Dermis microvascular lymphatic vessel endothelial cell (primary cell): ENCODE data around the gene RGS9. TPM values are rescaled to one million over a fixed set of nuclear protein-coding genes. Genes with fewer than 3 reads are reported as not detected.
"Not testable (repeated sequence)": the region's sequence is repeated elsewhere in the genome, so short reads cannot be mapped to it uniquely, and the experiment has no call there.

ENCODE experiments used
- DNase-seq, 2 donors: peaks; one replicate each; pipeline versions ENCODE4 v3.0.0 to v3.0.0-alpha.2; 2010; ENCODE audit warnings: low read depth in 2 of 2
- total RNA-seq: library from RNA; depleted of rRNA; stranded (reverse); fragments of >200 nt; gene quantifications from 2 replicates; pipeline ENCODE4 v1.2.1, GENCODE V29; 2014

Gene RGS9
- total RNA-seq, 1 donor from 2014 or later: 0.64 TPM

DNA sequence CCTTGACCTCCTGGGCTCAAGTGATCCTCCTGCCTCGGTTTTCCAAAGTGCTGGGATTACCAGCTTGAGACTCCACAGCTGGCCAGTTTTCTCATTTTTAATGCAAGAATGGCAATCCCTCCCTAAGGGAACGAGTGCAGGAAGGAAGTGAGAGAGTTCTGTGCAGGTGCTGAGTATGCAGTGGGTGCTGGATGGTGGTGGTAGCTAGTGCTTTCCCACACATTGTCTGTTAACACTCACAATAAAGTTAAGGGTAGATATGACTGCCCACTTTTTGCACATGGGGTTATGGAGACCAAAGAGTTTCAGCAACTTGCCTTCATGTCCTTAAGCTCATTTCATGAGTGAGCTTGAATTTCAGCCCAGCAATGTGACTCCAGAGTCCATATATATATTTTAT is 18.5 kb downstream of the RGS9 start:
- no peak for DNase-seq

DNA sequence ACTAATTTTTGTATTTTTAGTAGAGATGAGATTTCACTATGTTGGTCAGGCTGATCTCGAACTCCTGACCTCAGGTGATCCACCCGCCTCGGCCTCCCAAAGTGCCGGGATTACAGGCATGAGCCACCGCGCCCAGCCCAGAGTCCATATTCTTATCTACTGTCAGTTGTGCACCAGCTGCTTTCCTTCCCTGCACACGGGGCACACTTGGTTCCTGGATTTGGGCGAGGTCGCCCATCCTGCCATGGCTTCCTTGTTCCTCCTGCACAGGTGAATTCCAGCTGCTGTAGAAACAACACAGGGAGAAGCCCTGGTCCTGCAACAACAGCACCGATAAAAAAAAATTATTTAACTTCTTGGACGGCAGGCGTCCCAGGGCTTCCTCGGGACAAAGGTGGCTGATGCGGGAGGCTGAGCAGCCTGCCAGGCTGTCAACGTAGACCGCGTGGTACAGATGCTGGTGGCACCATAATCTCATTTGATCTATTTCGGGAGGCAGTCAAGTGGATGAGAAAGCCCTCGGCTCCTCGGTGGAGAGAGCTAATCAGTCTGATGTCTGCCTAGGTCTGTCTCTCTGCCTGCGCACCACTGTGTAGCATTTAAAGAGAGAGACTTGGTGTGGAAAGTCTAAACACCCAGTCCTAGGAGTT is 19.1 kb downstream of the RGS9 start:
- no peak for DNase-seq

DNA sequence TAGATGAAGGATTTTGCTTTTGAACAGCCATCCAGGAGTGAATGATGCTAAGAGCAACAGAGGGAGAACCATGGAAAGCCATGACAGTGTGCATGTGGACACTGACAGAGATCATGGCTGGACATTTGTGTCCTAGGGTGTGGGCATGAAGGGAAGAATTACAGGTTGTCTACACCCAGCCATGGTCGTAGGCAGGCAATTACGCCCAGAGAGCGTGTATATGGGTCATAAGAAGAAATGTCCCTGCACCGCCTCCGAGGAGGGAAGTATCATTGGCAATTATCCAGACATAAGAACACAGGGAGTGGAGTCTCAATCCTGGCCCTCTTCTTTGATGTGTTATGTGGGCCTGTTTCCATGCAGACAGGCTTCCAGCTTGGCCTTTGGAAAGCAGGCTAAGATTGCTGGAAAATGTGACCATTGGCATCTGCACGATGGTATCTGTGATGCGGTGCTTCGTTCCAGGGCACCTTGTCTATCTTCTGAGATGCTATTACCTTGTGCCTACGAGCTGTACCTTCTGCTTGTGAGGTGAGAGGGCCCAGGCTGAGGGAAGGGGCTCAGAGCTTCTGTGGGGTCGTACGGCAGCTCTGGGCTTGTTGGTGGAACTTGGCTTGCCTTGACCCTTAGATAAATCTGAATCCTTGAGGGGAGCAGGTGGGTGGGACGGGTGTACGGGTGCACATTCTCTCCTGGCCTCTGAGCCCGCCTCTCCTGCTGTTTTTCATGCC is 19.8 kb downstream of the RGS9 start:
- no peak for DNase-seq

DNA sequence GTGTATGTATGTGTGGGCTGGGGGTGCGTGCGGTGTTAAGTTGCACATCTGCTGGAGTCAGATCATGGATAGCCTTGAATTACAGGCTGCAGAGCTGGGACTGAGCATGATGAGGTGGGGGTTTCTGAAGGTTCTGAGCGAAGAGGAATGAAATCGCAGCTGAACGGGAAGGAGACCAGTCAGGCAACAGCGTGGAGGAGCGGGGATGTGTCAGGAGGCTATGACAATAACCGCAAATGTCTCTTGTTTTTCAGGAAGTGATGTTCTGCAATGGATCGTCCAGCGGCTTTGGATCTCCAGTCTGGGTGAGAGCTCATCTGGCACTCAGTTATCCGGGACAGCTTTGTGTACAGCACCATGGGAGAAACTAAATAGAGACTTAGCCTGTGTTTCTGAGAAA is 20.9 kb downstream of the RGS9 start:
- peak; percentile 32 to 60 for DNase-seq

DNA sequence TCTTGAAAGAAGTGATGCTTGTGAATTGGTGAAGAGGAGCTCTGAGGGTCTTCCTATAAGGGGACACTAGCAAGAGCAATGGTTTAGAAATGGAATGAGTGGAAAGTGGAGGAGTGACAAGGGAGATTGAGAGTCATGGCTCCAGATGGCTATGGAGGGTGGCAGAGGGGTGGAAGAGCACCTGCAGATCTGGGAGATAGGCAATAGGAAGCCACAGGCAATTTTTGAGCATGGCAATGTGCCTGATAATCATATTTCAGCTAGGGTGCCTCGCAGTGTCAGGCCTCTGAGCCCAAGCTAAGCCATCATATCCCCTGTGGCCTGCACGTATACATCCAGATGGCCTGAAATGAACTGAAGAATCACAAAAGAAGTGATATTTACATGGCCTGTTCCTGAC is 21.5 kb downstream of the RGS9 start:
- DNase-seq: no peak

DNA sequence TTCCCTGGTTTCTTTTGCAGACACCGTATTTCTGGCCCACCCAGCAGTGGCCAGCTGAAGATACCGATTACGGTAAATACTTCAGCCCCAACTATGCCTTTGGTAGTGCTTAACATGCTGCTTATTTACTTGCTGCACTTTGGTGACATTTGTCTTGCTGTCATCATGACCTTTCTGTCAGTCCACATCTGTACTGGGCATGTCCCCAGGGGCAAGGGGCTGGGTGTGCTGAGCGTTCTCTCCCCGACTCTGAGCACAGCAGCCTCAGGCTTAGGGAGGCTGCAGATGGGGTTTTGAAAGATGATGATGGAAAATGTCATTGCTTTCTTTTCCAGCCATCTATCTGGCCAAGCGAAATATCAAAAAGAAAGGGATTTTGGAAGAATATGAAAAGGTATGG is 23.3 kb downstream of the RGS9 start:
- no peak for DNase-seq

DNA sequence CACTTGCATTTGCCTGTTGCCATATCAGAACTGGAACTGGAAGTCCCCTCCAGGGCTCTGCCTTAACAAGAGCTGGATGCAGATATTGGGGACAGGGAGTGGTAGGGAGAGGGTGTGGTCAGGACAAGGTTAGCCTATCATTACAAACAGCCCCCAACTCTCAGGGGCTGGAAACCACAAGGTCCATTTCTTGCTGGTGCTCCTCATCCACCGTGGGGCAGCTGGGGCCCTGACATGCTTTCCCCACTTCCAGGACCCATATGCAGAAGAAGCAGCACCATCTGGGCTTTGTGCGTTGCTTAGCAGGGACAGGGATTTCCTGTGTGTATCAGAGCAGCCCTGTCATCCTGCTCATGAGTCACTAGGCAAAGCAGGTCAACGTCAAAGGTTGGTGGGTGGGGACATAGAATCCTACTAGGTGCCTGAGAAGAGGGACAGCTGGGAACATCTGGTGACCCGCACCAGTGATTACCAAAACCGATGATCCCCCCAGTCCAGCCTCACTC is 26.9 kb downstream of the RGS9 start:
- peak; percentile 23 to 64 for DNase-seq

DNA sequence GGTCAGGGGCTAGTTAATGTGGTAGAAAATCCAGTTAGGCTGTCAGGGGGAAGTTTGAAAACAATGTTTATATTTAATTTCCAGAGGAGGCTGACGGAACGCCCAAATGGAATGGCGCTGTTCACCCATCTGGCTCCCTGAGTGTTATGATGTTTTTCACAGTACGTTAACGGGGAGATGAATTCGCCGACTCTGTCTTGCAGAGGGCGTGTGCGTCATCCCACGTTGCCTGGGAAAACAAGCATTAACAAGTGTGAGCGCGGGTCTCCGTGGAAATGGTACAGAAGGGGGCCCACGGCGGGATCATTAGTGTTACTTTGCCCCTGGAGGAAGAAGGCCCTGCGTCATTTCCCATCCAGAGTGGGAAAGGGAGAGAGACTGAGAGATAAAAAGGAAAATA is 29.6 kb downstream of the RGS9 start:
- DNase-seq: no peak

DNA sequence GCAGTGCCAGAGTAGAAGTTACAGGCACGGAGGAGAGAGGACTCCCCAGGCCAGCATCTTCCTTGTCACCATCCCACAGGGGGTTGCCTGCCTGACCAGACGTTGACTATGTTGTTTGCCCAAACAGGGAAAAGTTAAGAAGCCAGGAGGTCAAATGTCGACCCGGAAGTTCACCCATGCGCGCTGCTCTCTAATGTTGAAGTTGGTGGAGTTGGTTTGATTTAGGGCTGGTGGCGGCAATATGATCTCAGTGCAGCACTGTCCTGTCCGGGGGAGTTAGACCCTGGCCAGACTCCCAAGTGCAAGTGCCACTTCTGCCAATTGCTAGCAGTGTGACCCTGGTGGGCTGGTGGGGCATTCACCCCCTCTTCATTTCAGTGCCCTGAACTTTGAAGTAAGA is 30.4 kb downstream of the RGS9 start:
- DNase-seq: no peak

DNA sequence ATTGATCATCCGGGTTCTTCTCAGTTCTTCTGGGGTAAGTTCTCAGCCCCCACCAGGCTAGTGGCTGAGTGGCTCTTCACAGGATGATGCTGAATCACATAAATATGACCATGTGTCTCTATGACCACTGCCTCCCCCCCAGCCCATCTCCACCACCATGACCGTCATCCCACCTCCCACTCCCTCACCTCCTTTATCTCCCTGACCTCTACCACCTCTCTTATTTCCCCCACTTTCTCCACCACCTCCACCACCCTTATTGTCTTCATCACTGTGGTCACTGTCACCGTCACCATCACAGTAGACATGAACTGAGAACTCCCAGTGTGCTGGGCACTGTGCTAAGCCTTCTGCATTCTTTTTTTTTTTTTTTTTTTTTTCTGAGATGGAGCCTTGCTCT is 32.5 kb downstream of the RGS9 start:
- no peak for DNase-seq

DNA sequence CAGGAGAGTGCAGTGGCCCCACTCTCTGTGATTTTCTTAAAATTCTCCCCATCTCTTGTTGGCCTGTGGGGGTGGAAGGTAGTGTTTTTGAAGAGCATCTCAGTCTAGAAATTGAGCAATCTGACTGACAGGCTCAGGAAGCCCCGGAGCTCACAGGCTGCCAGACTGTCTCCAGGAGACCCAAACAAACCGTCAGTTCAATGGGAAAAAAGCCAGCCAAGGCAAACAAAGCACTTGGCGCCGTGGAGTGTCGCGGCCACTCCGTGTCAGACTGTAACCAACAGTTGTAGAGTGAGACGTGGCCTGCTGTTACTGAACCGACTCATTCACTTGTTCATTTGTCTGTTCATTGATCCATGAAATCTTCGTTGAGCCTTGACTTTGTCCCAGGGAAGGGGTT is 33.7 kb downstream of the RGS9 start:
- DNase-seq: peak; percentile 92 to 97

DNA sequence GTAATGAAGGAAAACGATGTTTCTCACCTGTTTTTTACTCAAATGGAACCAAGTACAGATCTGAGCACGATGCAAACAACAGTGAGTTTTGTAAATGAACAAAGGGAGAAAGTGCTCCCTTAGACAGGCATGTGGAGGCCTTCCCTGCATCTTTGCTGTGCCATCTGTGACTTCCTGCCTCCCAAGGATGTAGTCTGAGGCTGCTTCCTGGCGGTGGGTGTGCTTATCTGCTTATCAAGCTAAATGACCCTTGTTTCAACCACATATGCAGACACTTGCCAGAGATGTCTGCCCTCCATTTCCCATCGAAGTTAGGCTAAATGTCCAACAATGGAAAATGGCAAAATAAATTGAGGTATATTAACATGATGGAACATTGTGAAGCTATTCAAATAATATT is 34.6 kb downstream of the RGS9 start:
- DNase-seq: peak in 1 of 2 donors; percentile 79

DNA sequence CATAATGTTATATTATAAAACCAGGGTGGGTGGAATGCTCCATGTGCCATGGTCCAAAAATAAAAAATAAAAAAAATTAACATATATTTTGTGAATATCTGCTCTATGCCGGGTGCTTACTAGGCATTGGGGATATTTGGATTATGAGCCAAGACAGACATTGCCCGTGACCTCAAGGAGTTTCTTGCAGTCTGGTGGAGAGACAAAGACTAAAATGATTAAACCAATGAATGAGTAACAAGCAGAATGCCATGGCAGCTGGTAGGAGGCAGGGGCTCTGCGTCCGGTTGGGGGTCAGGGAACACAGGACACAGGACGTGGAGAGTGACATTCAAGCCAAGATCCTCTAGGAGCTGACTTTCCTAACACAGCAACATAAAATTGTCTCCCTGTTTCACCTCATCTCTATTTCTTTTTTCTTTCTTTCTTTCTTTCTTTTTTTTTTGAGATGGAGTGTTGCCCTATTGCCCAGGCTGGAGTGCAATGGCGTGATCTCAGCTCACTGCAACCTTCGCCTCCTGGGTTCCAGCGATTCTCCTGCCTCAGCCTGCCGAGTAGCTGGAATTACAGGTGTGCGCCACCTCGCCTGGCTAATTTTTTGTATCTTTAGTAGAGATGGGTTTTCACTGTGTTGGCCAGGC is 35.4 kb downstream of the RGS9 start:
- no peak for DNase-seq

DNA sequence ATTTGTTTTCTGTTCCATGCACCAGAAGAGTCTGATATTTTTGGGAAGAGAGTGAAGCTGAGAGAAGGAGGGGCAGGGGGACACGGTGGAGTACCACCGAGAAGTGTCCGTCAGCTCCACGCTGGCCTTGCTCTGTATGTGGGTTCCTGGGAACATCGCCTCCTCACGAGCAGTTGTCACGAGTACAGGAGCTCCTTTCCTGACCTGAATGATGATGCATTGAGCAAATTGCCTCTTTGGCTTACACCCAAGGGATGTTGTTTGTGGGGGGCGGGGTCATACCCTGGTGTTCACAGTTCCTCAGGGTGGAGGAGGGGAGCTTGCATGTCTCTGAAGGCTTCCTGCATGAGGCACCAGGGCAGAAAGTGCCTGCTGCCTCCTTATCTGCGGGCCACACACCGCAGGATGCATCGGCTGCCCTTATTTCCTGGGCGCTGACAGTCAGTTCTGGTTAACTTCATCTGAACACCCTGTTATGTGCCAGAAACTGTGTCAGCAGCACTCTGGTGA is 36.2 kb downstream of the RGS9 start:
- DNase-seq: peak in 1 of 2 donors; percentile 86

DNA sequence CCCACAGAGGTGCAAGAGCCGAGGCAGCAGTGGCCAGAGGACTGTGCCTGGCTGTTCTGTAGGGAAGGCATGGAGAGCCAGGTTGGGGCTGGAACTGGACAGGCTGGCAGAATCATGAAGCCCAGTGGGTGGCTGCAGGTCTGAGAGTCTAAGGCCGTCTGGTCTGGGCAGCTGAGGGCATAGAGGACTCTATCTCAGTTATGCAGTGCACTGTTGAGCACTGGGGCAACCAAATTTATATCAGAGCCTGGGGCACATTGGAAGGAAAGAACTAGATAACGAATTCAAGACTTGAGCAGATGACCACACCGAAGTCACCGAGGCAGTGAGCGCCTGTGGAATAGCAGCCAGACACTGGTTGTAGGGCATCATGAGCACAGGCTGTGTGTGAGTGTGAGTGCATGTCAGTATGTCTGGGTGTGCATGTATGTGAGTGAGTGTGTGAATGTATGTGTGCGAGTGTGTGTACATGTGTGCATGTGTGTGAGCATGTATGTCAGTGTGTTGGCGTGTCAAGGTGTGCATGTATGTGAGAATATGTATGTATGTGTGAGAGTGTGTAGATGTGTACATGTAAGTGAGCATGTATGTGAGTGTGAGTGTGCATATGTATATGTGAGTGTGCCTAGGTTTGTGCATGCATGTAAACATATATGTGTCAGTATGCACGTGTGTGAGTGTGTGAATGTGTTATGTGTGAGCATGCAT is 37.0 kb downstream of the RGS9 start:
- DNase-seq: no peak

DNA sequence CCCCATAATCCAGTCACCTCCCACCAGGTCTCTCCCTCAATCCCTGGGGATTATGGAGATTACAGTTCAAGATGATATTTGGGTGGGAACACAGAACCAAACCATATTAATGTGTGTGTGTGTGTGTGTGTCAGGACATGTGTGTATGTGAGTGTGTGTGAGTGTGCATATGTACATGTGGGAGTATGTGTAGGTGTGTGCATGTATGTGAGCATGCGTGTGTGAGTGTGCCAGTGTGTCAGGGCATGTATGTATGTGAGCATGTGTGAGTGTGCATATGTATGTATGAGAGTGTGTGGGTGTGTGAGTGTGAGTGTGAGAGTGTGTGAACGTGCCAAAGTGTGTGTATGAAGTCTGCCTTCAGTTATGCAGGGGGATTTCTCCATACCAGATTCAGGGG is 37.8 kb downstream of the RGS9 start:
- no peak for DNase-seq

DNA sequence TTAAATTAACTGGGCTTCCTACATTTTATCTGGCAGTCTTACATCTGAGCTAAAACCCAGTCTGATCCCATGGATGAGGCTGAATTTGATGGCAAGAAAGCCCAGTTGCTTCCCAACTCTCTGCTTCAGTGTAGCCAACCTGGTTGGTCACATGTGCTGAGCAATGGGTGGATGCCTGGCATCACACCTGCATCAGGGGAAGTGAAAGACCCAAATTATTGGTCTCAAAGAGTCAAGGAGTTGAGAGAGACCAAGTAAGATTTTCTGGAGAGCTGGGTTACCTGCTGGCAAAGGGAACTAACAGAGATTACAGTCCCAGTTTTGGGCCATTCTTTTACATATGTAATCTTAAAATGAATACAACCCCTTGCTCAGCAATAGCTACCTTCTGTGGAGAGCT is 38.8 kb downstream of the RGS9 start:
- DNase-seq: no peak

DNA sequence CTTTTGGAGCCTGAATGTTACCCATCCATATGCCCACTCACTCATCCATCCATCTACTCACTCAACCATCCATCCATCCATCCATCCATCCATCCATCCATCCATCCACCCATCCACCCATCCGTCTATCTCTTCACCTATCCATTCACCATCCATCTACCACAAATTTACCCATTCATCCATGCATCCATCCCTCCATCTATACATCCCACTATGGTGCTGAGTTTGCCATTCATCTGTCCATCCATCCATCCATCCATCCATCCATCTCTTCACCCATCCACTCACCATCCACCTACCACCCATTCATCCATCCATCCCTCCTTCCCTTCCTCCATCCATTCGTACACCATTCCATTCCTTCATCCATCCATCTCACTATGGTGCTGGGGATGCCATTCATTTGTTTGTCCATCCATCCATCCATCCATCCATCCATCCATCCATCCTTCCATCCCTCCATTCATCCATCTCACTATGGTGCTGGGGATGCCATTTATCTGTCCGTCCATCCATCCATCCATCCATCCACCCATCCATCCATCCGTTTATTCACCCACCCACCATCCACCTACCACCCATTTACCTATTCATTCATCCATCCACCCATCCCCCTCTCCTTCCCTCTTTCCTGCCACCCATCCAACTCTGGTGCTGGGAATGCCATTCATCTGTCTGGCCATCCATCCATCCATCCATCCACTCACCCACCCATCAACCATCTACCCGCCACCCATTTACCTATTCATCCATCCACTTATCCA is 39.7 kb downstream of the RGS9 start:
- DNase-seq: no peak

DNA sequence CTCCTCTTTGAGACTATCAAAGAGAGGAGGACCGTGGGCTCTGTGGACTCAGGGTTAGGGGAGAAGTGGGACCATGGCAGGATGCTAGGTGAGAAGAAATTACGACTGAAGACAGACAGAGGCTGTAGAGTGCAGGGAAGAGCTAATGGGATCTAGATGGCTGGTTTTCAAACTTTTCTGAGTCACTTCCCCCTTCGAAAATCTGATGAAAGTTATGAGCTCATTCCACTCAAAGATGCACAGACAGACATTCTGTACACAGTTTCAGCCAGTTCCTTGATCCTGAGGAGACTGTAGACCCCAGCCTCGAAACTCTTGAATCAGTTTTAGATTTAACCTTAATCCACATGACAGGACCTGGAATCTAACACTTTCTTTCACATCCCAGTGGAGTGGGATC is 40.7 kb downstream of the RGS9 start:
- peak in 1 of 2 donors; percentile 76 for DNase-seq

DNA sequence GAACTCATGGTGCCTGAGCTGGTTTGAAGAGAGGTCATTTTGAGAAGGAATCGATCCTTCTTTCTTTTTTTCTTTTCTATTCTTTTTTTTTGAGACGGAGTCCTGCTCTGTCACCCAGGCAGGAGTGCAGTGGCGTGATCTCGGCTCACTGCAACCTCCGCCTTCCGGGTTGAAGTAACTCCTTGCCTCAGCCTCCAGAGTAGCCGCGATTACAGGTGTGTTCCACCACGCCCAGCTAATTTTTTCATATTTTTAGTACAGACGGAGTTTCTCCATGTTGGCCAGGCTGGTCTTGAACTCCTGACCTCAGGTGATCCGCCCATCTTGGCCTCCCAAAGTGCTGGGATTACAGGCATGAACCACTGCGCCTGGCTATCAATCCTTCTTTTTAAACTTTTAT is 43.1 kb downstream of the RGS9 start:
- DNase-seq: not testable (repeated sequence)

DNA sequence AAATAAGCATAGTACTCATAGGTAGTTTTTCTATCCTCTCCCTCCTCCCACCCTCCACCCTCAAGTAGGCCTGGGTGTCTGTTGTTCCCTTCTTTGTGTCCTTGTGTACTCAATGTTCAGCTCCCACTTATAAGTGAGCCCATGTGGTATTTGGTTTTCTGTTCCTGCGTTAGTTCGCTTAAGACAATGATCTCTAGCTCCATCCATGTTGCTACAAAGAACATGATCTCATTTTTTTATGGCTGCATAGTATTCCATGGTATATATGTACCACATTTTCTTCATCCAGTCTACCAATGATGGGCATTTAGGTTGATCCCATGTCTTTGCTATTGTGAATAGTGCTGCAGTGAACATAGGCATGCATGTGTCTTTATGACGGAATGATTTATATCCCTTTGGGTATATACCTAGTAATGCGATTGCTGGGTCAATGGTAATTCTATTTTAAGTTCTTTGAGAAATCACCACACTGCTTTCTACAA is 43.6 kb downstream of the RGS9 start:
- DNase-seq: not testable (repeated sequence)
